Transverse colon (tissue), 4 donors: ENCODE results near the gene DENND1A.

Source experiments
- EP300 ChIP-seq: sonication (generic); formaldehyde crosslinking; IDR thresholded peaks from one replicate; pipeline ENCODE4 v1.6.1; 2017; ENCODE audit warnings: antibody characterized with exemption, low read depth
- POLR2A ChIP-seq: fragments of 450-650 bp; IDR thresholded peaks from one replicate; pipeline ENCODE4 v1.6.1; 2016; ENCODE audit warnings: antibody characterized with exemption, mild to moderate bottlenecking, moderate library complexity
- POLR2AphosphoS5 ChIP-seq, 3 donors: sonication (generic); formaldehyde crosslinking; IDR thresholded peaks; one replicate each; pipeline ENCODE4 v1.6.1; 2016; ENCODE audit warnings: antibody characterized with exemption in 3 of 3
- TF ChIP-seq, protein P1 (sequence below), 5 experiments: fragments of 200-600 bp in 3 of 5; fragments of 450-650 bp in 2 of 5; sonication (generic) in 3 of 5; IDR thresholded peaks; 1 replicate in 2 of 5; 2 replicates in 3 of 5; pipeline ENCODE4 v1.5.1; 2016 to 2017; ENCODE audit warnings: antibody characterized with exemption in 5 of 5, inconsistent platforms in 3 of 5, mild to moderate bottlenecking in 2 of 5, moderate library complexity in 1 of 5

DNA sequence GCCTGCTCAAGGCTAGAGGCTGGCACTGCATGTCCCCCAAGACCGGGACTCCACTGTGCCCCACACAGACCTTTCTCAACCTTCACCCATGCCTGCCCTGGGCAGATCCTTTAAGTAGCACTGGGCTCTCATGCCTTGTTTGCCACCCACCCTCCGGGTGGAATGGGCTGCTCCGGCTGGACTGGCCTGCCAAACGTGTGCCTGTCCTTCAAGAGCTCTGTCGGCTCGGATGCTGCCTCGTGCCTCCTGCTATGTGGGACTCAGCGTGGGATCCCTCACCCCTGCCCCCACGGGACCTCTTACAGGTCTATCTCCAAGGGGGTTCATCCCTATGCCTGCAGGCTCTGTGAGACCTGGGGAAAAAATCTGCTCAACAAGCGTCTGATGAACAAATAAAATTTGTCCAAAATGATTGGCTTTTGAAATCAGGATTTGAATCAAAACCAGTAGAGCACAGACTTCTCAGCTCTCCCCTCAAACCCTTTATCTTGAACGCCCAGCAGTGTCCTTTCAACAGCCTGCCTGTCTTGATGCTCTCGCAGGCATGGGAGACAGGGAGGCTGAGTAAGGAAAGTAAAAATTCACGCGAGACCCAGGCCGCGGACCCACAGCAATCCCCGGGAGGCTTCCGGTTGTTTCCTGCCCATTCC, 517.6 kb downstream of the DENND1A start:
- TF ChIP-seq, protein P1, sequence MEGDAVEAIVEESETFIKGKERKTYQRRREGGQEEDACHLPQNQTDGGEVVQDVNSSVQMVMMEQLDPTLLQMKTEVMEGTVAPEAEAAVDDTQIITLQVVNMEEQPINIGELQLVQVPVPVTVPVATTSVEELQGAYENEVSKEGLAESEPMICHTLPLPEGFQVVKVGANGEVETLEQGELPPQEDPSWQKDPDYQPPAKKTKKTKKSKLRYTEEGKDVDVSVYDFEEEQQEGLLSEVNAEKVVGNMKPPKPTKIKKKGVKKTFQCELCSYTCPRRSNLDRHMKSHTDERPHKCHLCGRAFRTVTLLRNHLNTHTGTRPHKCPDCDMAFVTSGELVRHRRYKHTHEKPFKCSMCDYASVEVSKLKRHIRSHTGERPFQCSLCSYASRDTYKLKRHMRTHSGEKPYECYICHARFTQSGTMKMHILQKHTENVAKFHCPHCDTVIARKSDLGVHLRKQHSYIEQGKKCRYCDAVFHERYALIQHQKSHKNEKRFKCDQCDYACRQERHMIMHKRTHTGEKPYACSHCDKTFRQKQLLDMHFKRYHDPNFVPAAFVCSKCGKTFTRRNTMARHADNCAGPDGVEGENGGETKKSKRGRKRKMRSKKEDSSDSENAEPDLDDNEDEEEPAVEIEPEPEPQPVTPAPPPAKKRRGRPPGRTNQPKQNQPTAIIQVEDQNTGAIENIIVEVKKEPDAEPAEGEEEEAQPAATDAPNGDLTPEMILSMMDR (IDR thresholded peaks at IDR 0.05), result no peak
- TF ChIP-seq EP300 (no peak), POLR2A (no peak), POLR2AphosphoS5 (IDR thresholded peaks at IDR 0.05) (no peak)
